H1 (cell line): Measurements from ENCODE around the gene PRICKLE2. TPM values are rescaled to one million over a fixed set of nuclear protein-coding genes. Genes with fewer than 3 reads are reported as not detected.

ENCODE experiments used
- CREB1 ChIP-seq: IDR thresholded peaks from 2 replicates; pipeline ENCODE4 v1.6.1; 2012; ENCODE audit warnings: inconsistent platforms
- HDAC2 ChIP-seq, 2 experiments: fragments of 300-600 bp in 1 of 2; sonication (generic) in 1 of 2; IDR thresholded peaks; 2 replicates each; pipeline ENCODE4 v1.6.1; 2011 to 2012; ENCODE audit warnings: low read depth in 2 of 2, low read length in 2 of 2, mild to moderate bottlenecking in 2 of 2, moderate library complexity in 2 of 2, borderline replicate concordance in 1 of 2, inconsistent platforms in 1 of 2
- NANOG ChIP-seq: IDR thresholded peaks from 2 replicates; pipeline ENCODE4 v1.6.1; 2011; ENCODE audit warnings: low read length, low read depth, mild to moderate bottlenecking, inconsistent platforms; ENCODE audit not compliant: insufficient read depth, poor library complexity, severe bottlenecking
- POLR2AphosphoS5 ChIP-seq: IDR thresholded peaks from 2 replicates; pipeline ENCODE4 v1.6.1; 2011; ENCODE audit warnings: low read depth, low read length
- RBBP5 ChIP-seq: IDR thresholded peaks from 2 replicates; pipeline ENCODE4 v1.7.1; 2012; ENCODE audit warnings: low read depth, mild to moderate bottlenecking, inconsistent platforms, low read length, moderate library complexity, borderline replicate concordance
- ZNF274 ChIP-seq: IDR thresholded peaks from 2 replicates; pipeline ENCODE4 v1.7.0; 2012; ENCODE audit warnings: low read length, borderline replicate concordance; ENCODE audit errors: extremely low read depth
- polyA plus RNA-seq, 7 experiments: library from polyadenylated mRNA; depleted of rRNA in 3 of 7; stranded (reverse) in 5 of 7; unstranded in 2 of 7; fragments of >200 nt in 5 of 7; fragments of 200-250 nt in 2 of 7; gene quantifications; 1 replicate in 5 of 7; 2 replicates in 1 of 7; 4 replicates in 1 of 7; pipeline versions ENCODE4 v1.2.1 to v1.2.3, GENCODE V29; 2011 to 2013; ENCODE audit warnings: missing spikeins in 2 of 7, mixed read lengths in 2 of 7
- total RNA-seq: library from RNA; stranded (reverse); fragmentation: NEBNext Ultra II Directional; extraction: Animal tissue kit (Norgen Biotek cat#: 25700); gene quantifications from 2 replicates; pipeline ENCODE4 v1.2.1, GENCODE V29; 2021

PRICKLE2 gene
- total and polyA plus RNA-seq, 2 of the 8 experiments (the other 6 are each of a cell fraction or from before 2014, with no cell fraction given) = 2.9 to 8.0 TPM

GRCh38 chr3:64145438-64145837 is 79.8 kb downstream of the PRICKLE2 start (continued):
- TF ChIP-seq POLR2AphosphoS5 (no peak), RBBP5 (no peak), ZNF274 (no peak), HDAC2 (IDR thresholded peaks at IDR 0.05; ENCODE audit: borderline replicate concordance in 1 of 2, low read depth in 2 of 2, low read length in 2 of 2) (no peak), NANOG (no peak), CREB1 (no peak)
